GM12891 (cell line): ENCODE measurements around the gene ITGAX. TPM values are rescaled to one million over a fixed set of nuclear protein-coding genes. Genes with fewer than 3 reads are reported as not detected.
"Not testable (repeated sequence)": the region's sequence is repeated elsewhere in the genome, so short reads cannot be mapped to it uniquely, and the experiment has no call there.

ENCODE experiments used
- DNase-seq: peaks from one replicate; pipeline ENCODE4 v3.0.0; 2011; ENCODE audit warnings: low spot score; ENCODE audit not compliant: insufficient read length
- FAIRE-seq: peaks from 2 replicates; lab custom pipeline; 2011; peaks lifted over from hg19 to GRCh38; lab: Jason Lieb, UNC
- PAX5 ChIP-seq: IDR thresholded peaks from 2 replicates; pipeline ENCODE4 v1.6.1; 2011; ENCODE audit warnings: low read length, moderate library complexity, mild to moderate bottlenecking; ENCODE audit not compliant: insufficient read depth, severe bottlenecking
- POLR2A ChIP-seq: IDR thresholded peaks from 2 replicates; pipeline ENCODE4 v1.6.1; 2011; ENCODE audit warnings: low read depth, low read length, control low read depth
- POLR2AphosphoS5 ChIP-seq: IDR thresholded peaks from 2 replicates; pipeline ENCODE4 v1.6.1; 2011; ENCODE audit warnings: low read depth, low read length, control low read depth
- POU2F2 ChIP-seq: IDR thresholded peaks from 2 replicates; pipeline ENCODE4 v1.6.1; 2011; ENCODE audit warnings: low read depth, mild to moderate bottlenecking, control low read depth, low read length, moderate library complexity
- SPI1 ChIP-seq: IDR thresholded peaks from 2 replicates; pipeline ENCODE4 v1.6.1; 2011; ENCODE audit warnings: low read depth, low read length, control low read depth
- TAF1 ChIP-seq: IDR thresholded peaks from 2 replicates; pipeline ENCODE4 v1.6.1; 2011; ENCODE audit warnings: low read depth, low read length, control low read depth
- polyA plus RNA-seq: library from polyadenylated mRNA; unstranded; fragments of >200 nt; gene quantifications from one replicate; pipeline ENCODE4 v1.2.1, GENCODE V29; 2012; ENCODE audit warnings: low read depth, missing spikeins, inconsistent platforms; ENCODE audit not compliant: missing spikeins

Gene ITGAX
- polyA plus RNA-seq = 4.5 TPM

GRCh38 chr16:31354394-31355291 is at the start of gene ITGAX:
ITGAX (plus strand) TSS chr16:31355176; CDS start chr16:31355255, 79 bp downstream.
- DNase-seq (peak; percentile 77), FAIRE-seq (peak; percentile 95)
- TF ChIP-seq POLR2AphosphoS5 (no peak), POU2F2 (0 out of 2 replicates have a peak, but pooled peaks have one; percentile 8), TAF1 (0 out of 2 replicates have a peak, but pooled peaks have one; percentile 24)

- no peak for DNase-seq
- no peak for FAIRE-seq
- TF ChIP-seq POLR2A (no peak), SPI1 (peak; percentile 58)
These were observed 49.8 kb upstream of the ITGAX start for GRCh38 chr16:31305219-31305618.

GRCh38 chr16:31308381-31308780 is 46.6 kb upstream of the ITGAX start:
- not testable (repeated sequence) for FAIRE-seq, DNase-seq

GRCh38 chr16:31322500-31322899 is 32.5 kb upstream of the ITGAX start:
- TF ChIP-seq POU2F2 (no peak), SPI1 (no peak), POLR2A (no peak), POLR2AphosphoS5 (no peak), PAX5 (no peak)
- DNase-seq (no peak), FAIRE-seq (no peak)

GRCh38 chr16:31323959-31324629 is 30.9 kb upstream of the ITGAX start:
- TF ChIP-seq TAF1 (no peak), PAX5 (no peak), POU2F2 (no peak), POLR2A (no peak), SPI1 (no peak), POLR2AphosphoS5 (no peak)
- FAIRE-seq (no peak), DNase-seq (no peak)

- FAIRE-seq (no peak), DNase-seq (no peak)
- TF ChIP-seq POU2F2 (no peak), PAX5 (no peak), SPI1 (no peak), POLR2A (no peak), POLR2AphosphoS5 (no peak), TAF1 (no peak)
These were observed 29.8 kb upstream of the ITGAX start for GRCh38 chr16:31325171-31325570.

- TF ChIP-seq SPI1 = no peak
- no peak for TF ChIP-seq PAX5
- TF ChIP-seq POLR2AphosphoS5 = no peak
- no peak for TF ChIP-seq POU2F2
- TF ChIP-seq TAF1 = no peak
- TF ChIP-seq POLR2A = no peak
- DNase-seq (no peak), FAIRE-seq (peak; percentile 31)
These were observed 27.2 kb upstream of the ITGAX start for GRCh38 chr16:31327646-31328225.

- TF ChIP-seq POLR2AphosphoS5 = no peak
- no peak for TF ChIP-seq PAX5
- no peak for TF ChIP-seq SPI1
- no peak for TF ChIP-seq POU2F2
- no peak for TF ChIP-seq TAF1
- no peak for TF ChIP-seq POLR2A
- FAIRE-seq (peak; percentile 79), DNase-seq (no peak)
These were observed 26.5 kb upstream of the ITGAX start for GRCh38 chr16:31328322-31329052.

GRCh38 chr16:31329671-31330552 is 25.1 kb upstream of the ITGAX start:
- FAIRE-seq (no peak), DNase-seq (no peak)
- TF ChIP-seq POLR2AphosphoS5 = no peak
- TF ChIP-seq POLR2A = no peak
- TF ChIP-seq POU2F2 = no peak
- TF ChIP-seq TAF1 = no peak
- TF ChIP-seq PAX5 = no peak
- TF ChIP-seq SPI1 = no peak
